ENCODE results near the gene NCKAP5. TPM values are rescaled to one million over a fixed set of nuclear protein-coding genes. Genes with fewer than 3 reads are reported as not detected.

The NCKAP5 gene
- total RNA-seq, 1 donor from 2014 or later: 2.7 TPM

GRCh38 chr2:132790207-132790785 is 778.0 kb downstream of the NCKAP5 start:
- Histone ChIP-seq H3K27ac (ENCODE audit: low read depth, low read length) (no peak overlapping the region), H3K9ac (ENCODE audit: low read length) (no peak overlapping the region), H2AFZ (ENCODE audit: low read depth, low read length) (no peak overlapping the region), H3K4me2 (ENCODE audit: low read length) (no peak overlapping the region), H3K4me3 (ENCODE audit: insufficient read depth, low read depth, low read length) (no peak overlapping the region), H3K79me2 (ENCODE audit: insufficient read depth, low read length) (no peaks in the 10 kb centered on the region), H3K4me1 (ENCODE audit: insufficient read depth, low read length) (no peaks in the 10 kb centered on the region), H3K27me3 (ENCODE audit: insufficient read depth, low read length) (no peaks in the 10 kb centered on the region), H3K36me3 (ENCODE audit: insufficient read depth, low read length) (no peaks in the 10 kb centered on the region), H4K20me1 (ENCODE audit: insufficient read depth, low read length) (no peaks in the 10 kb centered on the region), H3K9me3 (ENCODE audit: insufficient read depth, low read depth, low read length) (no peaks in the 10 kb centered on the region)
- H3K4me3 Mint-ChIP-seq (ENCODE audit: unreplicated experiment): no peak overlapping the region
- DNase-seq (ENCODE audit: low read depth) (no peak), FAIRE-seq (no peak)
- no peaks in the 10 kb centered on the region for H3K36me3 Mint-ChIP-seq (ENCODE audit: low read depth, unreplicated experiment)
- H3K4me1 Mint-ChIP-seq (ENCODE audit: low read depth, unreplicated experiment): peaks cover 1% of the 10 kb centered on the region
- TF ChIP-seq CTCF (IDR thresholded peaks at IDR 0.05; ENCODE audit: insufficient read depth, low read depth, low read length) (no peak), EZH2 (IDR thresholded peaks at IDR 0.05; ENCODE audit: insufficient read depth, low read length) (no peak)
- H3K27ac Mint-ChIP-seq (ENCODE audit: unreplicated experiment): no peak overlapping the region
- no peaks in the 10 kb centered on the region for H3K9me3 Mint-ChIP-seq (ENCODE audit: unreplicated experiment)
- peaks cover 6% of the 10 kb centered on the region for H3K27me3 Mint-ChIP-seq (ENCODE audit: low read depth, unreplicated experiment)

GRCh38 chr2:132789066-132789465 is 779.2 kb downstream of the NCKAP5 start:
- no peak overlapping the region for H3K9ac ChIP-seq (ENCODE audit: low read length)
- no peaks in the 10 kb centered on the region for H3K27me3 ChIP-seq (ENCODE audit: insufficient read depth, low read length)
- H3K4me3 ChIP-seq (ENCODE audit: insufficient read depth, low read depth, low read length): no peak overlapping the region
- H3K4me1 Mint-ChIP-seq (ENCODE audit: low read depth, unreplicated experiment): peaks cover 1% of the 10 kb centered on the region
- FAIRE-seq (no peak), DNase-seq (ENCODE audit: low read depth) (no peak)
- no peak overlapping the region for H3K27ac Mint-ChIP-seq (ENCODE audit: unreplicated experiment)
- H3K27me3 Mint-ChIP-seq (ENCODE audit: low read depth, unreplicated experiment): peaks cover 6% of the 10 kb centered on the region
- peaks cover 2% of the 10 kb centered on the region for H3K9me3 Mint-ChIP-seq (ENCODE audit: unreplicated experiment)
- no peaks in the 10 kb centered on the region for H3K79me2 ChIP-seq (ENCODE audit: insufficient read depth, low read length)
- H3K36me3 Mint-ChIP-seq (ENCODE audit: low read depth, unreplicated experiment): peaks cover 4% of the 10 kb centered on the region
- no peak overlapping the region for H3K27ac ChIP-seq (ENCODE audit: low read depth, low read length)
- H4K20me1 ChIP-seq (ENCODE audit: insufficient read depth, low read length): no peaks in the 10 kb centered on the region
- no peaks in the 10 kb centered on the region for H3K9me3 ChIP-seq (ENCODE audit: insufficient read depth, low read depth, low read length)
- no peaks in the 10 kb centered on the region for H3K36me3 ChIP-seq (ENCODE audit: insufficient read depth, low read length)
- H3K4me2 ChIP-seq (ENCODE audit: low read length): no peak overlapping the region
- H2AFZ ChIP-seq (ENCODE audit: low read depth, low read length): no peak overlapping the region
- no peaks in the 10 kb centered on the region for H3K4me1 ChIP-seq (ENCODE audit: insufficient read depth, low read length)
- TF ChIP-seq CTCF (IDR thresholded peaks at IDR 0.05; ENCODE audit: insufficient read depth, low read depth, low read length) (no peak), EZH2 (IDR thresholded peaks at IDR 0.05; ENCODE audit: insufficient read depth, low read length) (no peak)
- H3K4me3 Mint-ChIP-seq (ENCODE audit: unreplicated experiment): no peak overlapping the region

GRCh38 chr2:132788310-132788838 is 779.9 kb downstream of the NCKAP5 start:
- no peak for TF ChIP-seq CTCF (IDR thresholded peaks at IDR 0.05; ENCODE audit: insufficient read depth, low read depth, low read length)
- no peak for TF ChIP-seq EZH2 (IDR thresholded peaks at IDR 0.05; ENCODE audit: insufficient read depth, low read length)
- no peaks in the 10 kb centered on the region for H3K36me3 ChIP-seq (ENCODE audit: insufficient read depth, low read length)
- no peaks in the 10 kb centered on the region for H3K4me1 ChIP-seq (ENCODE audit: insufficient read depth, low read length)
- no peak overlapping the region for H3K4me2 ChIP-seq (ENCODE audit: low read length)
- no peak overlapping the region for H3K4me3 ChIP-seq (ENCODE audit: insufficient read depth, low read depth, low read length)
- H3K27me3 Mint-ChIP-seq (ENCODE audit: low read depth, unreplicated experiment): peaks cover 8% of the 10 kb centered on the region
- H3K27ac ChIP-seq (ENCODE audit: low read depth, low read length): no peak overlapping the region
- H3K79me2 ChIP-seq (ENCODE audit: insufficient read depth, low read length): no peaks in the 10 kb centered on the region
- DNase-seq (ENCODE audit: low read depth) (no peak), FAIRE-seq (no peak)
- peaks cover 1% of the 10 kb centered on the region for H3K4me1 Mint-ChIP-seq (ENCODE audit: low read depth, unreplicated experiment)
- no peak overlapping the region for H3K27ac Mint-ChIP-seq (ENCODE audit: unreplicated experiment)
- no peaks in the 10 kb centered on the region for H3K27me3 ChIP-seq (ENCODE audit: insufficient read depth, low read length)
- no peak overlapping the region for H3K9ac ChIP-seq (ENCODE audit: low read length)
- no peaks in the 10 kb centered on the region for H3K9me3 ChIP-seq (ENCODE audit: insufficient read depth, low read depth, low read length)
- peaks cover 6% of the 10 kb centered on the region for H3K36me3 Mint-ChIP-seq (ENCODE audit: low read depth, unreplicated experiment)
- no peak overlapping the region for H3K4me3 Mint-ChIP-seq (ENCODE audit: unreplicated experiment)
- H2AFZ ChIP-seq (ENCODE audit: low read depth, low read length): no peak overlapping the region
- H3K9me3 Mint-ChIP-seq (ENCODE audit: unreplicated experiment): peaks cover 4% of the 10 kb centered on the region
- no peaks in the 10 kb centered on the region for H4K20me1 ChIP-seq (ENCODE audit: insufficient read depth, low read length)
